ENCODE results near the gene CDT1.
A peak's percentile ranks its signal among the peaks of the same experiment; 100 is the strongest.

The CDT1 gene

GRCh38 chr16:88779406-88780141 is 24.0 kb upstream of the CDT1 start:
- no peak overlapping the region for H3K4me3 ChIP-seq (ENCODE audit: low read depth, low read length)
- no peak for DNase-seq (ENCODE audit: low read depth)
- TF ChIP-seq MAX (IDR thresholded peaks at IDR 0.05; ENCODE audit: low read depth, low read length) = no peak

- TF ChIP-seq CTCF (IDR thresholded peaks at IDR 0.05; ENCODE audit: low read depth, low read length) (no peak), MYC (IDR thresholded peaks at IDR 0.05; ENCODE audit: low read depth, low read length) (no peak), POLR2A (IDR thresholded peaks at IDR 0.05; ENCODE audit: extremely low read depth, insufficient read length) (no peak), MAX (IDR thresholded peaks at IDR 0.05; ENCODE audit: low read depth, low read length) (no peak)
- H3K4me3 ChIP-seq (ENCODE audit: low read depth, low read length) = peak overlapping the region; percentile 73
- no peak for DNase-seq (ENCODE audit: low read depth)
Measured at GRCh38 chr16:88780142-88781062, 23.2 kb upstream of the CDT1 start.

- DNase-seq (ENCODE audit: low read depth) = peak; percentile 84
- TF ChIP-seq MYC (IDR thresholded peaks at IDR 0.05; ENCODE audit: low read depth, low read length) (peak; percentile 86), CTCF (IDR thresholded peaks at IDR 0.05; ENCODE audit: low read depth, low read length) (no peak), MAX (IDR thresholded peaks at IDR 0.05; ENCODE audit: low read depth, low read length) (peak; percentile 94), POLR2A (IDR thresholded peaks at IDR 0.05; ENCODE audit: extremely low read depth, insufficient read length) (no peak)
- H3K4me3 ChIP-seq (ENCODE audit: low read depth, low read length) = peak overlapping the region; percentile 73
Measured at GRCh38 chr16:88781140-88782077, 22.2 kb upstream of the CDT1 start.

GRCh38 chr16:88782454-88783390 is 20.9 kb upstream of the CDT1 start:
- H3K4me3 ChIP-seq (ENCODE audit: low read depth, low read length) = peak overlapping the region; percentile 73
- no peak for TF ChIP-seq CTCF (IDR thresholded peaks at IDR 0.05; ENCODE audit: low read depth, low read length)
- TF ChIP-seq POLR2A (IDR thresholded peaks at IDR 0.05; ENCODE audit: extremely low read depth, insufficient read length) = no peak
- TF ChIP-seq MAX (IDR thresholded peaks at IDR 0.05; ENCODE audit: low read depth, low read length) = no peak
- TF ChIP-seq MYC (IDR thresholded peaks at IDR 0.05; ENCODE audit: low read depth, low read length) = no peak
- DNase-seq (ENCODE audit: low read depth) = peak; percentile 68

GRCh38 chr16:88783391-88784073 is 20.1 kb upstream of the CDT1 start:
- peak overlapping the region; percentile 73 for H3K4me3 ChIP-seq (ENCODE audit: low read depth, low read length)
- DNase-seq (ENCODE audit: low read depth) = peak; percentile 74
- no peak for TF ChIP-seq CTCF (IDR thresholded peaks at IDR 0.05; ENCODE audit: low read depth, low read length)
- TF ChIP-seq MAX (IDR thresholded peaks at IDR 0.05; ENCODE audit: low read depth, low read length) = peak; percentile 37; the same call in 1 of the 2 replicates
- TF ChIP-seq MYC (IDR thresholded peaks at IDR 0.05; ENCODE audit: low read depth, low read length) = peak; percentile 27; the same call in 1 of the 2 replicates
- no peak for TF ChIP-seq POLR2A (IDR thresholded peaks at IDR 0.05; ENCODE audit: extremely low read depth, insufficient read length)
